Upper lobe of left lung (tissue), 6 donors: Measurements from ENCODE around the gene LYRM4. TPM values are rescaled to one million over a fixed set of nuclear protein-coding genes. Genes with fewer than 3 reads are reported as not detected.

Source experiments
- ATAC-seq, 2 donors: fragments of 200-7000 bp; cut with Tn5 transposase; one replicate each; pipeline ENCODE4 v1.9.1; 2022; ENCODE audit warnings: mild to moderate bottlenecking in 2 of 2, moderate library complexity in 2 of 2; ENCODE audit not compliant: low FRiP score in 2 of 2
- DNase-seq, 2 donors: peaks; one replicate each; pipeline ENCODE4 v3.0.0-alpha.2; 2019 to 2020
- H3K27ac ChIP-seq, 4 donors: fragments of 200-600 bp; sonication (generic); one replicate each; pipeline ENCODE4 v1.5.1; 2016 to 2019
- H3K27me3 ChIP-seq, 4 donors: fragments of 200-600 bp; sonication (generic); one replicate each; pipeline ENCODE4 v1.5.1; 2017 to 2019
- H3K36me3 ChIP-seq, 4 donors: fragments of 200-600 bp; sonication (generic); one replicate each; pipeline ENCODE4 v1.5.1; 2016 to 2019
- H3K4me1 ChIP-seq, 4 donors: fragments of 200-600 bp; sonication (generic); one replicate each; pipeline ENCODE4 v1.5.1; 2018 to 2019
- H3K4me3 ChIP-seq, 4 donors: fragments of 200-600 bp; sonication (generic); one replicate each; pipeline ENCODE4 v1.5.1; 2017 to 2019; ENCODE audit warnings: mild to moderate bottlenecking in 2 of 4, moderate library complexity in 1 of 4
- H3K9me3 ChIP-seq, 4 donors: fragments of 200-600 bp; sonication (generic); one replicate each; pipeline ENCODE4 v1.5.1; 2018 to 2019
- EP300 ChIP-seq, 4 donors: sonication (generic); formaldehyde crosslinking; IDR thresholded peaks; one replicate each; pipeline ENCODE4 v1.5.1; 2017; ENCODE audit warnings: antibody characterized with exemption in 4 of 4, control low read depth in 2 of 4
- POLR2A ChIP-seq, 4 donors: fragments of 450-650 bp; IDR thresholded peaks; one replicate each; pipeline ENCODE4 v1.5.1; 2016 to 2017; ENCODE audit warnings: antibody characterized with exemption in 4 of 4, mild to moderate bottlenecking in 2 of 4
- POLR2AphosphoS5 ChIP-seq, 2 donors: sonication (generic); formaldehyde crosslinking; IDR thresholded peaks; one replicate each; pipeline ENCODE4 v1.5.1; 2017; ENCODE audit warnings: antibody characterized with exemption in 2 of 2
- WGBS, 2 donors: methylation state at CpG; one replicate each; pipeline ENCODE4 v1.1.5; 2017 to 2018; 5-methylcytosine and 5-hydroxymethylcytosine counted together
- total RNA-seq, 6 donors: library from RNA; depleted of rRNA in 4 of 6; stranded (reverse); fragments of >200 nt in 4 of 6; gene quantifications; one replicate each; pipeline versions ENCODE4 v1.1.0 to v1.2.1, GENCODE V29; 2016 to 2021
- TF ChIP-seq, protein P1 (sequence below), 6 experiments: fragments of 450-650 bp in 4 of 6; fragments of 200-600 bp in 2 of 6; sonication (generic) in 2 of 6; IDR thresholded peaks; one replicate each; pipeline ENCODE4 v1.5.1; 2016 to 2019; ENCODE audit warnings: antibody characterized with exemption in 6 of 6
- donor health status: DM: no; HTN: no; CAD: no; lungs with moderate emphysema.
- donor health status: DM: no; HTN: yes; CAD: no; lungs with severe emphysema.

The LYRM4 gene
- total RNA-seq, 6 donors from 2014 or later, result 5.8 to 24.1 (median 15.9) TPM

GRCh38 chr6:5237805-5238204 is 22.9 kb downstream of the LYRM4 start:
- ATAC-seq, result no peak
- Histone ChIP-seq H3K27ac (no peak overlapping the region), H3K36me3 (peaks cover 0 to 15% (median 0%) of the 10 kb centered on the region in 4 donors), H3K4me3 (no peak overlapping the region), H3K4me1 (no peaks in the 10 kb centered on the region), H3K27me3 (no peaks in the 10 kb centered on the region), H3K9me3 (no peaks in the 10 kb centered on the region)
- whole genome bisulfite sequencing, 2 donors, result 95 to 96% methylated on average over 4 of the region's 4 CpGs
- no peak for TF ChIP-seq POLR2A (IDR thresholded peaks at IDR 0.05)
- no peak for TF ChIP-seq POLR2AphosphoS5 (IDR thresholded peaks at IDR 0.05)
- TF ChIP-seq EP300 (IDR thresholded peaks at IDR 0.05), result no peak
- TF ChIP-seq, protein P1, sequence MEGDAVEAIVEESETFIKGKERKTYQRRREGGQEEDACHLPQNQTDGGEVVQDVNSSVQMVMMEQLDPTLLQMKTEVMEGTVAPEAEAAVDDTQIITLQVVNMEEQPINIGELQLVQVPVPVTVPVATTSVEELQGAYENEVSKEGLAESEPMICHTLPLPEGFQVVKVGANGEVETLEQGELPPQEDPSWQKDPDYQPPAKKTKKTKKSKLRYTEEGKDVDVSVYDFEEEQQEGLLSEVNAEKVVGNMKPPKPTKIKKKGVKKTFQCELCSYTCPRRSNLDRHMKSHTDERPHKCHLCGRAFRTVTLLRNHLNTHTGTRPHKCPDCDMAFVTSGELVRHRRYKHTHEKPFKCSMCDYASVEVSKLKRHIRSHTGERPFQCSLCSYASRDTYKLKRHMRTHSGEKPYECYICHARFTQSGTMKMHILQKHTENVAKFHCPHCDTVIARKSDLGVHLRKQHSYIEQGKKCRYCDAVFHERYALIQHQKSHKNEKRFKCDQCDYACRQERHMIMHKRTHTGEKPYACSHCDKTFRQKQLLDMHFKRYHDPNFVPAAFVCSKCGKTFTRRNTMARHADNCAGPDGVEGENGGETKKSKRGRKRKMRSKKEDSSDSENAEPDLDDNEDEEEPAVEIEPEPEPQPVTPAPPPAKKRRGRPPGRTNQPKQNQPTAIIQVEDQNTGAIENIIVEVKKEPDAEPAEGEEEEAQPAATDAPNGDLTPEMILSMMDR (IDR thresholded peaks at IDR 0.05), result no peak
- DNase-seq, result no peak

DNA sequence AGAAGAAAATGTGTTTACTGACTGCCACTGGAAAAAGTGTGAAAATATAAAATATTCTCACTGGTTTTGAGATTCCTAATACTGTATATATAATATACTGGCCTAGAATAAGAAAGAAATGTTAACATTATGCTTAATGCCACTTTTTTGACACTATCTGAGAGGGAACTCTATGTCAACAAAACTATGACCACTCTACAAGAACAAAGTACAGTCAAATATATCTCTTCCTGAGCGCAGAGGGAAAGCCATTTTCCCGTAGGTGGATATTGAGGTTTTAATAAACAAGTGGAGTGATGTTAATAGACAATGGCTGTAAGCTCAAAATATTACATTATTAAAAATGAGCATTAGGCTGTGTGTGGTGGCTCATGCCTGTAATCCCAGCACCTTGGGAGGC is 24.9 kb downstream of the LYRM4 start:
- H3K4me1 ChIP-seq, result no peaks in the 10 kb centered on the region
- H3K27ac ChIP-seq, result no peak overlapping the region
- H3K36me3 ChIP-seq, result peaks cover 0 to 15% (median 0%) of the 10 kb centered on the region in 4 donors
- DNase-seq, result no peak
- WGBS, 2 donors, result 91 to 99% methylated on average over 2 of the region's 2 CpGs
- H3K4me3 ChIP-seq, result no peak overlapping the region
- TF ChIP-seq POLR2AphosphoS5 (IDR thresholded peaks at IDR 0.05), result no peak
- TF ChIP-seq POLR2A (IDR thresholded peaks at IDR 0.05), result no peak
- TF ChIP-seq, protein P1 (IDR thresholded peaks at IDR 0.05), result no peak
- TF ChIP-seq EP300 (IDR thresholded peaks at IDR 0.05), result no peak
- ATAC-seq, result no peak
- no peaks in the 10 kb centered on the region for H3K9me3 ChIP-seq
- no peaks in the 10 kb centered on the region for H3K27me3 ChIP-seq

DNA sequence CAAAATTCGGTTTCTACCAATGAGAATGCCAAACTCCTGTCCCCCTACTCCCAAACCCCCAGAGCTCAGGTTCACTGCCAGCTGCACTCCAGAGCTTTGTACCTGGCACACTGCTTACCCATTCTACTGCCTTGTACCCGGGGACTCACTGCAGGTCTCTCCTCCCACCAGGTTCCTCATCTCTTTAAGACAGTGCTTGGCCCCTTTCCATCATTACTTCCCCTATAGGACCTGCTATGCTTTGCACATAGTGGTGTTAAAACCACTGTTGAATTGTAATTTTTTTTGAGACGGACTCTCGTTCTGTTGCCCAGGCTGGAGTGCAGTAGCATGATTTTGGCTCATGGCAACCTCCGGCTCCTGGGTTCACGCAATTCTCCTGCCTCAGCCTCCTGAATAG is 25.9 kb downstream of the LYRM4 start:
- no peaks in the 10 kb centered on the region for H3K9me3 ChIP-seq
- H3K4me1 ChIP-seq, result no peaks in the 10 kb centered on the region
- no peak overlapping the region for H3K4me3 ChIP-seq
- no peaks in the 10 kb centered on the region for H3K27me3 ChIP-seq
- TF ChIP-seq POLR2AphosphoS5 (IDR thresholded peaks at IDR 0.05) (no peak), EP300 (IDR thresholded peaks at IDR 0.05) (no peak), POLR2A (IDR thresholded peaks at IDR 0.05) (no peak)
- TF ChIP-seq, protein P1 (IDR thresholded peaks at IDR 0.05), result no peak
- peak in 1 of 2 donors; percentile 39 for ATAC-seq
- DNase-seq, result no peak
- WGBS, 2 donors, result 76 to 87% methylated on average over 6 of the region's 6 CpGs
- no peak overlapping the region for H3K27ac ChIP-seq
- peaks cover 0 to 15% (median 0%) of the 10 kb centered on the region in 4 donors for H3K36me3 ChIP-seq

DNA sequence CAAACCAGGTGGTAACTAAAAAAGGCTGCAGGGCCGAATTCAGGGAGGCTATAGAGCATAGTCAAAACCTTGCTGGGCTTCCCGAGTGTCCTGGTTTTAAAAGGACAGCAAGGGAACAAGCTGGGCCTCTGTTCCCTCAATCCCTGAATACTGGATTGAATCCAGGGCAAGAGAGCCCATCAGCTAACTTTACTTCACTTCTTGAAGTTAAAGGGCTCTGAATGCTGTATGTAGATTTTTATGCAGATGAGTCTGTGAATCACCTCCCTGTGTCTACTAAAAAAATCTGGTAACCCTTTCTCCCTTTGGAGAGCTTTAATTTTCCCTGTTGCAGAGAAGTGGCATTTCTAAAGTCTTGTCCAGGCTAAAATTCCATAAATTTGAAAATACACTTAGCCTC is 29.5 kb downstream of the LYRM4 start:
- no peak for DNase-seq
- no peak for ATAC-seq
- Histone ChIP-seq H3K27ac (no peak overlapping the region), H3K4me1 (no peaks in the 10 kb centered on the region), H3K36me3 (peaks cover 0 to 8% (median 0%) of the 10 kb centered on the region in 4 donors), H3K4me3 (no peak overlapping the region), H3K27me3 (no peaks in the 10 kb centered on the region), H3K9me3 (no peaks in the 10 kb centered on the region)
- TF ChIP-seq POLR2A (IDR thresholded peaks at IDR 0.05) (no peak), EP300 (IDR thresholded peaks at IDR 0.05) (no peak), POLR2AphosphoS5 (IDR thresholded peaks at IDR 0.05) (no peak)
- TF ChIP-seq, protein P1 (IDR thresholded peaks at IDR 0.05), result no peak
- 92 to 94% methylated on average over 2 of the region's 2 CpGs for WGBS, 2 donors

DNA sequence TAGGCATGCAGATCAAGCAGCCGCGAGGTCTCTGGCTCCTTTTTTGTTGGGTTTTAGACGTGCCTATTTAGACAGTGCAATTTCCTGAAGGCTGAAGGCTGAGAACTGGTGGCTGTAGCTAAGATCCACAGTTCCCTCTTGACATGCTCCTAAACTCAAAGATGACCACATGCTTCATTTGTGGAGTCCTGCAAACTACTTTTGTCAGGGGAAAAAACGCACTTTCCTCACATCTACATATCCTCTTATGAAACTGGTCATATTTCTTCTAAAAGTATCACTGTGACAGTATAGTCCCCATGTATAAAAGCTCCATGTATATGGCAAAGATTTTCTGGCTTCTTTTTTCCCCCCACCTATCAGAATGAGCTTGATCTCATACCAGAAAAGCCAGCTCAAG is 30.7 kb downstream of the LYRM4 start:
- Histone ChIP-seq H3K4me1 (no peaks in the 10 kb centered on the region), H3K27ac (no peak overlapping the region), H3K4me3 (no peak overlapping the region), H3K36me3 (no peaks in the 10 kb centered on the region), H3K27me3 (no peaks in the 10 kb centered on the region), H3K9me3 (no peaks in the 10 kb centered on the region)
- no peak for ATAC-seq
- TF ChIP-seq POLR2A (IDR thresholded peaks at IDR 0.05) (no peak), EP300 (IDR thresholded peaks at IDR 0.05) (no peak), POLR2AphosphoS5 (IDR thresholded peaks at IDR 0.05) (no peak)
- TF ChIP-seq, protein P1 (IDR thresholded peaks at IDR 0.05), result no peak
- WGBS, 2 donors, result 66 to 70% methylated on average over 4 of the region's 4 CpGs
- no peak for DNase-seq
